SIG-M5 (cell line): ENCODE data around the gene ANGPTL4.
"Not testable (repeated sequence)": the region's sequence is repeated elsewhere in the genome, so short reads cannot be mapped to it uniquely, and the experiment has no call there.

ENCODE experiments used
- DNase-seq: peaks from one replicate; lab custom pipeline; 2025; lab: John Stamatoyannopoulos, UW

The ANGPTL4 gene

GRCh38 chr19:8363803-8364771 lies at the start of gene ANGPTL4:
Gene ANGPTL4, plus strand, starts transcription at chr19:8364155. Its CDS starts 167 bp downstream, at chr19:8364322.
- DNase-seq = no peak

- not testable (repeated sequence) for DNase-seq
These were observed 48.8 kb upstream of the ANGPTL4 start for GRCh38 chr19:8314981-8315640.

GRCh38 chr19:8316351-8317125 lies 47.4 kb upstream of the ANGPTL4 start:
- no peak for DNase-seq

GRCh38 chr19:8318835-8319234 lies 45.1 kb upstream of the ANGPTL4 start:
- DNase-seq = not testable (repeated sequence)

- DNase-seq = no peak
These were observed 44.0 kb upstream of the ANGPTL4 start for GRCh38 chr19:8319807-8320520.

GRCh38 chr19:8320564-8321066 lies 43.3 kb upstream of the ANGPTL4 start:
- DNase-seq = no peak

GRCh38 chr19:8321067-8321985 lies 42.6 kb upstream of the ANGPTL4 start, which contains the start of the genes NDUFA7 and RPS28:
Gene NDUFA7, minus strand, starts transcription at chr19:8321375. Its CDS starts 17 bp downstream, at chr19:8321358.
Gene RPS28, plus strand, starts transcription at chr19:8321496. Its CDS starts 35 bp downstream, at chr19:8321531.
- DNase-seq = peak; percentile 72

- no peak for DNase-seq
These were observed 41.8 kb upstream of the ANGPTL4 start for GRCh38 chr19:8321986-8322637.

GRCh38 chr19:8322638-8322997 lies 41.3 kb upstream of the ANGPTL4 start:
- DNase-seq = no peak

GRCh38 chr19:8323781-8324185 lies 40.2 kb upstream of the ANGPTL4 start:
- no peak for DNase-seq

- no peak for DNase-seq
These were observed 39.5 kb upstream of the ANGPTL4 start for GRCh38 chr19:8324186-8325050.

GRCh38 chr19:8325454-8325853 lies 38.5 kb upstream of the ANGPTL4 start:
- DNase-seq = no peak

- no peak for DNase-seq
These were observed 34.0 kb upstream of the ANGPTL4 start for GRCh38 chr19:8329996-8330395.

- no peak for DNase-seq
These were observed 32.6 kb upstream of the ANGPTL4 start for GRCh38 chr19:8331263-8331845.

- no peak for DNase-seq
These were observed 30.8 kb upstream of the ANGPTL4 start for GRCh38 chr19:8332976-8333766.

GRCh38 chr19:8333767-8334457 lies 30.0 kb upstream of the ANGPTL4 start:
- DNase-seq = no peak
